ENCODE data around the gene LRRK1.

The LRRK1 gene

DNA sequence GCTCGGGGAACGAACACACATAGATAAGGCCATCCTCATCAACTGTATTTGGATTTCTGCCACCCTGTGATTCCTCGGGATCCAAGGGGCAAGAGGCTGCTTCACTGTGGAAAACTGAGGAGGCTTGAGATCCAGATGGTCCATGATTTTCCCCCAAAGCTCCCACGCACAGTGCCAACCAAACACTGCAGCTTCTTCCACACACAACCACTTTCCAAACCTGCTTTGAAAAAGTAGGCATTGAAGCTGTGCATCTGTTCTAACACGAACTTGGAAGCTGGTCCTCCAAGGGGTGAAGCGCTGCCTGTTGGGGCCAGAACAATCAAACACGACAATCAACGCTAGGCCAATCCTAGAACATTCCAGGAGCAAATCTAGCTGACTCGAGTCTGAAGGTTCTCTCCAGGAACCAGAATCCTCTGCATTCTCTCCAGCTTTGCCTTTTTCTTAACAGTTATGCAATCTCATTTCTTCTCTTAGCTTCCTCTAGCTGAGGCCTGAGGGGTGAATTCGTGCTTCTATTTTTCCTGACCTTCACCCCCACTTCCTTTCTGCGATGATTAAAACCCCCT lies 104.4 kb downstream of the LRRK1 start:
- CTCF ChIA-PET = interaction anchor here (1.0 to 8.3 kb wide), 11 partner anchors 8 to 247 kb away, joined by 3 to 126 read pairs (median 3); no protein-coding TSS in a partner anchor
- no peak for DNase-seq (ENCODE audit: low read depth, low spot score)
- H3K4me3 ChIP-seq (ENCODE audit: low read depth, low read length) = no peak overlapping the region
- POLR2A ChIA-PET = interaction anchor here (1.0 to 1.3 kb wide), 2 partner anchors 228 to 244 kb away, joined by 3 to 4 read pairs; partner anchors contain the start of gene CHSY1
- TF ChIP-seq, protein P1, sequence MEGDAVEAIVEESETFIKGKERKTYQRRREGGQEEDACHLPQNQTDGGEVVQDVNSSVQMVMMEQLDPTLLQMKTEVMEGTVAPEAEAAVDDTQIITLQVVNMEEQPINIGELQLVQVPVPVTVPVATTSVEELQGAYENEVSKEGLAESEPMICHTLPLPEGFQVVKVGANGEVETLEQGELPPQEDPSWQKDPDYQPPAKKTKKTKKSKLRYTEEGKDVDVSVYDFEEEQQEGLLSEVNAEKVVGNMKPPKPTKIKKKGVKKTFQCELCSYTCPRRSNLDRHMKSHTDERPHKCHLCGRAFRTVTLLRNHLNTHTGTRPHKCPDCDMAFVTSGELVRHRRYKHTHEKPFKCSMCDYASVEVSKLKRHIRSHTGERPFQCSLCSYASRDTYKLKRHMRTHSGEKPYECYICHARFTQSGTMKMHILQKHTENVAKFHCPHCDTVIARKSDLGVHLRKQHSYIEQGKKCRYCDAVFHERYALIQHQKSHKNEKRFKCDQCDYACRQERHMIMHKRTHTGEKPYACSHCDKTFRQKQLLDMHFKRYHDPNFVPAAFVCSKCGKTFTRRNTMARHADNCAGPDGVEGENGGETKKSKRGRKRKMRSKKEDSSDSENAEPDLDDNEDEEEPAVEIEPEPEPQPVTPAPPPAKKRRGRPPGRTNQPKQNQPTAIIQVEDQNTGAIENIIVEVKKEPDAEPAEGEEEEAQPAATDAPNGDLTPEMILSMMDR (IDR thresholded peaks at IDR 0.05; ENCODE audit: insufficient read depth, low read length, missing control alignments) = no peak

DNA sequence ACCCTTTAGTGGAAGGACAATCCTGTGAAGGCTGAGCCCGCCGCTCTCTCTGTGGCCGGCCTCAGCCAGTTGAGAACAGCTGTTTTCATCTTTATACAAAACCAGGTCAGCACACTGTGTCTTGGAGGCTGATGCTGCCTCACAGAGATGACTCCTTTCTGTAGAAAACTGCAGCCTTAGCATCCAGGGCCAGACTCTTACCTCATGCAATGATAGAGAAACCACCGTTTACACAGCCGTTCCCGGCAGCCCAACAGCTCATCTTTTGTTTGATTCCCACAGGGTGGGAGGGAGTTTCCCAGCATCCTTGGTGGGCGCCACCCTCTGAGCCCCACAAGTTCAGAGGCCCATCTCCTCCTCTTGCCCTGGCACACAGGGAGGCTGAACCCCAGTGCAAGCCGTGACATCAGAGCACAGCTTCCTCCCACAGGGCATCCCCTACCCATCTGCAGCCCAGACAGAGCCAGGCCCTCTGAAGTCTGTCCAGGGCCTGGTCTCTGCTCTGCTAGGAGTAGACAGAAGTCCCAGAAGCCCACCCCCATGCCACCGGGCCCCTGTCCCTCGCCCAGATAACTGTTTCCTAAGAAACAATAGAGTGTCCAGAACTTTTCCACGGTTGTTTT lies 105.0 kb downstream of the LRRK1 start:
- CTCF ChIA-PET = interaction anchor here (1.0 to 8.3 kb wide), 10 partner anchors 9 to 246 kb away, joined by 3 to 126 read pairs (median 4); no protein-coding TSS in a partner anchor
- no peak for DNase-seq (ENCODE audit: low read depth, low spot score)
- TF ChIP-seq, protein P1 (IDR thresholded peaks at IDR 0.05; ENCODE audit: insufficient read depth, low read length, missing control alignments) = no peak
- POLR2A ChIA-PET = interaction anchor here (1.0 to 1.3 kb wide), 2 partner anchors 228 to 243 kb away, joined by 3 to 4 read pairs; partner anchors contain the start of gene CHSY1
- no peak overlapping the region for H3K4me3 ChIP-seq (ENCODE audit: low read depth, low read length)

DNA sequence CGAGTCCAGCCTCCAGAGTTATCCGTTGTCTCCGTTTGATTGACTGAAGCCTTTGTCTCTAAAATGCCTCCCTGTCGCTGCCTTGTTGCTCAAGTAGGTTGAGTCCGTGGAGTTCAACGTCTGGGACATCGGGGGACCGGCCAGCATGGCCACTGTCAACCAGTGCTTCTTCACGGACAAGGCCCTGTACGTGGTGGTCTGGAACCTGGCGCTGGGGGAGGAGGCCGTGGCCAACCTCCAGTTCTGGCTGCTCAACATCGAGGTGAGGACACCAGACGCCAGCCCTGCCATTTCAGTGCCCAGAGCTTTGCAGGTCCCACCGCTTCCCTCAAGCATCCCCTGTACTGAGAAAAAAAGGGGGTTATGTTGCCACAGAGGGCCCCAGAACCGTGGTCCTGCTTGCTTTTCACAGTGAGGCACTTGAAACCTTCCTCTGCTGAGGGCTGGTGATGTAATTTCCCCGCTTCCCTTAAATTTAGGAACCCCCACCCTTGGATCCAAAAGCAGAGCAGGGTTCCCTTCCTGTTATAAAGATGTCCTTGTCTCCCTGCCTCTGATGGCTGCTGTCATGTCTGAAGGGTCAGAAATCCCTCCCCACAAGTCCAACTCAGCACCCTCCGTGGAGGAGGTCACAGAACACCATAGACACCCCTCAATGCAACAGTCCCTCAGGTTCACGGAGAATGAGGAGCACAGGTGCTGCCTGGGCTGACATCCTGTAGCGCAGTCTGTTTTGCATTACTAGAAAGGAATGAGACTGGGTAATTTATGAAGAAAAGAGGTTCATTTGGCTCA lies 105.7 kb downstream of the LRRK1 start:
- CTCF ChIA-PET = interaction anchor here (1.2 to 8.3 kb wide), 4 partner anchors 9 to 233 kb away, joined by 4 to 126 read pairs (median 14); no protein-coding TSS in a partner anchor
- POLR2A ChIA-PET = interaction anchor here (1.3 kb wide), 1 partner anchor 243 kb away, joined by 4 read pairs; no protein-coding TSS in a partner anchor

DNA sequence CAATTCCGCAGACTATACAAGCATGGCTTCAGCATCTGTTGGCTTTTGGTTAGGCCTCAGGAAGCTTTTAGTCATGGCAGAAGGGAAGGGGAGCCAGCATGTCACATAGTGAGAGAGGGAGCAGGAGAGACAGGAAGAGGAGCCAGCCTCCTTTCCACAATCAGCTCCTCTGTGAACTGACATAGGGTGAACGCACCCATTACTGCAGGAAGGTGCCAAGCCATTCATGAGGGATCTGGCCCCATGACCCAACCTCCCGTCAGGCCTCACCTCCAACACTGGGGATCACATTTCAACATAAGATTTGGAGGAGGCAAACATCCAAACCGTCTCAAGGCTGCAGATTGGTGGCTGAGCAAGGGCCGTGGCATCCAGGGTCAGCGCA lies 106.3 kb downstream of the LRRK1 start:
- TF ChIP-seq, protein P1 (IDR thresholded peaks at IDR 0.05; ENCODE audit: insufficient read depth, low read length, missing control alignments) = no peak
- CTCF ChIA-PET = interaction anchor here (1.2 to 8.3 kb wide), 2 partner anchors 10 to 16 kb away, joined by 4 to 126 read pairs; no protein-coding TSS in a partner anchor
- DNase-seq (ENCODE audit: low read depth, low spot score) = no peak
- POLR2A ChIA-PET = no interaction called here
- H3K4me3 ChIP-seq (ENCODE audit: low read depth, low read length) = no peak overlapping the region

More for the DNA sequence above, 105.7 kb downstream of the LRRK1 start:
- TF ChIP-seq, protein P1 (IDR thresholded peaks at IDR 0.05; ENCODE audit: insufficient read depth, low read length, missing control alignments) = no peak
- H3K4me3 ChIP-seq (ENCODE audit: low read depth, low read length) = no peak overlapping the region
- no peak for DNase-seq (ENCODE audit: low read depth, low spot score)

DNA sequence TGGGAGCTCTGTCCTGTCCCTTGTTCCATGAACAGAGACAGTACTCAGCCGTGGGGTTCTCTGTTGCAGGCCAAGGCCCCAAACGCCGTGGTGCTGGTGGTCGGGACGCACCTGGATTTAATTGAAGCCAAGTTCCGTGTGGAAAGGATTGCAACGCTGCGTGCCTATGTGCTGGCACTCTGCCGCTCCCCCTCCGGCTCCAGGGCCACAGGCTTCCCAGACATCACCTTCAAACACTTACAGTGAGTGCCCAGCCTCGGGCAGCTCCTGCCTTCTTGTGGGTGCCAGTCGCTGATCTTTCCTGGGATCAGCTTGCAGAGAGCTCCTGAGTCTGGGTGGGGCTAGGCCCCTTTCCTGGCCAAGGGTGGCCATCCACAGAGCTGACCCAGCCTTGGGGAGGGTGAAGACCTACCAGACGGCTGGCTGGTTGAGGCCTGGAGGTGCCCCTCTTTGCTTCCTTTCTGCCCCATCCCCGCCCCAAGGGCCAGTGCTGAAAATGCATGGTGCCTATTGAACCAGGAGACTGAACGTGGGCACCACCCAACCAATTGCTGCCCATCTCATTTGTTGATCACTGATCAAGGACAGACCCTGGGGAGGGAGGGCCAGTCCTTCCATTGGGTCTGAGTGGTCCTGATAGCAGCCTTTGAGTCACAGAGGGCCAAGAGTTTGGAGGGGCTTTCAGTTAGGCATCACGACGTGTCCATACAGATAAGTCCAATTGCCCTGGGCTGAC lies 106.9 kb downstream of the LRRK1 start:
- no peak for DNase-seq (ENCODE audit: low read depth, low spot score)
- ChIA-PET CTCF (interaction anchor here (1.2 to 8.3 kb wide), 2 partner anchors 10 to 17 kb away, joined by 4 to 126 read pairs; no protein-coding TSS in a partner anchor), POLR2A (no interaction called here)
- TF ChIP-seq, protein P1 (IDR thresholded peaks at IDR 0.05; ENCODE audit: insufficient read depth, low read length, missing control alignments) = no peak
- no peak overlapping the region for H3K4me3 ChIP-seq (ENCODE audit: low read depth, low read length)

Measured in AG04449 (cell line).